CD8-positive, alpha-beta memory T cell (primary cell): ENCODE data around the gene DHRS9. TPM values are rescaled to one million over a fixed set of nuclear protein-coding genes. Genes with fewer than 3 reads are reported as not detected.

Experiments used
- CTCF ChIA-PET: fragments of 350-600 bp; sonication (Branson Sonifier 250); formaldehyde crosslinking; loops from one replicate; lab custom pipeline; 2021; ENCODE audit warnings: antibody characterized with exemption; lab: Charles Lee
- POLR2A ChIA-PET: fragments of 350-600 bp; sonication (Branson Sonifier 250); formaldehyde crosslinking; loops from one replicate; lab custom pipeline; 2021; ENCODE audit warnings: antibody characterized with exemption; lab: Charles Lee
- DNase-seq, 5 donors: peaks; one replicate each; pipeline versions ENCODE4 v3.0.0 to v3.0.0-alpha.2; 2020 to 2022; ENCODE audit warnings: mixed read lengths in 1 of 5
- H3K27ac ChIP-seq: one replicate; pipeline ENCODE4 v1.7.0; 2013; ENCODE audit warnings: low read depth, mild to moderate bottlenecking, low read length, moderate library complexity
- H3K27me3 ChIP-seq: 2 replicates; pipeline ENCODE4 v1.7.0; 2013; ENCODE audit warnings: low read length, mild to moderate bottlenecking; ENCODE audit not compliant: insufficient read depth, poor library complexity, severe bottlenecking
- H3K36me3 ChIP-seq: 2 replicates; pipeline ENCODE4 v1.7.0; 2013; ENCODE audit warnings: mild to moderate bottlenecking, low read length, moderate library complexity; ENCODE audit not compliant: insufficient read depth
- H3K4me1 ChIP-seq: 2 replicates; pipeline ENCODE4 v1.7.0; 2013; ENCODE audit warnings: mild to moderate bottlenecking, low read length, moderate library complexity; ENCODE audit not compliant: insufficient read depth
- H3K4me3 ChIP-seq: 2 replicates; pipeline ENCODE4 v1.7.0; 2013; ENCODE audit warnings: mild to moderate bottlenecking, low read length
- H3K9me3 ChIP-seq: 2 replicates; pipeline ENCODE4 v1.7.0; 2013; ENCODE audit warnings: mild to moderate bottlenecking, low read length
- H3K27ac Mint-ChIP-seq, 8 donors: one replicate each; pipeline ENCODE4 v1.8.0; 2020 to 2021; ENCODE audit warnings: mixed read lengths in 8 of 8, mild to moderate bottlenecking in 6 of 8, inconsistent platforms in 3 of 8, moderate library complexity in 3 of 8
- H3K27me3 Mint-ChIP-seq, 2 donors: one replicate each; pipeline ENCODE4 v1.8.0; 2020 to 2021; ENCODE audit warnings: mixed read lengths in 2 of 2, mild to moderate bottlenecking in 1 of 2, moderate library complexity in 1 of 2
- H3K36me3 Mint-ChIP-seq, 3 donors: one replicate each; pipeline ENCODE4 v1.8.0; 2020 to 2021; ENCODE audit warnings: mixed read lengths in 3 of 3, inconsistent platforms in 1 of 3, mild to moderate bottlenecking in 1 of 3
- H3K4me1 Mint-ChIP-seq, 3 donors: one replicate each; pipeline ENCODE4 v1.8.0; 2020 to 2021; ENCODE audit warnings: mixed read lengths in 3 of 3, inconsistent platforms in 1 of 3, mild to moderate bottlenecking in 1 of 3
- H3K4me3 Mint-ChIP-seq, 7 donors: one replicate each; pipeline ENCODE4 v1.8.0; 2020 to 2021; ENCODE audit warnings: mixed read lengths in 7 of 7, mild to moderate bottlenecking in 6 of 7, moderate library complexity in 4 of 7, inconsistent platforms in 2 of 7
- H3K9me3 Mint-ChIP-seq, 5 donors: one replicate each; pipeline ENCODE4 v1.8.0; 2020 to 2022; ENCODE audit warnings: mixed read lengths in 5 of 5, mild to moderate bottlenecking in 3 of 5, moderate library complexity in 2 of 5, inconsistent platforms in 1 of 5
- polyA plus RNA-seq: library from polyadenylated mRNA; unstranded; fragments of 300-500 nt; fragmentation: Illumina TruSeq; gene quantifications from one replicate; pipeline ENCODE4 v1.2.3, GENCODE V29; 2021
- total RNA-seq, 2 experiments: library from RNA; stranded (reverse); gene quantifications; one replicate each; pipeline ENCODE4 v1.2.3, GENCODE V29; 2021

The DHRS9 gene
- total and polyA plus RNA-seq, 3 experiments from 2014 or later, result 0.20 to 0.37 TPM; not detected in 1

DNA sequence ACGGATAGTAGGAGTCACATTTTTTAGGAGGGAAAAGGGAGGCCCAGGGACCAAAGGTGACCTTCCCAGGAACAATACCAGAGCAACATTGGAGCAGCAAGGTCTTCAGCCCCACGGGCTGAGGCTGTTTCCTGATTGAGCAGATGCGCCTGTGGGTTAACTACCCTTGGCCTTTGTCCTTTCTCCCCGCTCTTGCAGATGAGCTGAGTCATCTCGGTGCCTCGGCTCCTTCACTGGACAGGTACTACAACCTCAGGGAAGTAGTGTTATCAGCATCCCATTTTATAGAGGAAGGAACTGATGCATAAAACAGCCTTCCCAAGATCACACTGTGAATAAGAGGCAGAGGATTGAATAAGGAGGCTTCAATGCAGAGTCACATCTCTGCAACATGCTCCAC is 43.5 kb downstream of the DHRS9 start:
- Mint-ChIP-seq H3K9me3 (no peaks in the 10 kb centered on the region), H3K27me3 (peaks cover 12 to 20% of the 10 kb centered on the region in 2 donors), H3K27ac (no peak overlapping the region), H3K36me3 (no peaks in the 10 kb centered on the region), H3K4me3 (no peak overlapping the region), H3K4me1 (peaks cover 13 to 19% (median 16%) of the 10 kb centered on the region in 3 donors)
- no peaks in the 10 kb centered on the region for H3K36me3 ChIP-seq
- CTCF ChIA-PET, result interaction anchor here (8.0 kb wide), 1 partner anchor 28 kb away, joined by 147 read pairs; no protein-coding TSS in a partner anchor
- H3K27ac ChIP-seq, result no peak overlapping the region
- H3K9me3 ChIP-seq, result no peaks in the 10 kb centered on the region
- H3K4me3 ChIP-seq, result no peak overlapping the region
- peaks cover 4% of the 10 kb centered on the region for H3K27me3 ChIP-seq
- POLR2A ChIA-PET, result no interaction called here
- H3K4me1 ChIP-seq, result peaks cover 22% of the 10 kb centered on the region
- DNase-seq, result no peak

DNA sequence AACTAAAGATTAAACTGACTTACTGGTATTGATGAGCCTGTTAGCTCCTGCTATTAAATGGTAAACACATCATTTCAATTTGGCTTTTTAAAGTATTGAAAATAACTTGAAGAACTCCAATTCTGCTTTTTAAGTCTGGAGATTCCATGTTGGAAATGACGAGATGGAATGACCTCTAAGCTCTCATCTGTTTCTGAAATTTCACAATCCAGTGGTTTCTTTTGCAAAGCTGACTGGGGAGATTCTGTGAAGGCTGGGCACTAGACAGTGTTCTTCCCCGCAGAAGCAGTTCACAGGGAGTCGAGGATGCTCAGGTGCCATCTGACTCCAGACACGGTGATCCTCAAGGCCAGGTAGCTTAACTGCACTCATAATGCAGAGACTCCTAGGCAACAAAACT is 44.7 kb downstream of the DHRS9 start:
- Mint-ChIP-seq H3K27ac (peak overlapping the region in 1 of 8 donors; percentile 29), H3K36me3 (no peaks in the 10 kb centered on the region), H3K4me3 (no peak overlapping the region), H3K4me1 (peaks cover 4 to 7% (median 6%) of the 10 kb centered on the region in 3 donors), H3K9me3 (no peaks in the 10 kb centered on the region), H3K27me3 (peaks cover 12 to 27% of the 10 kb centered on the region in 2 donors)
- POLR2A ChIA-PET, result no interaction called here
- H3K27me3 ChIP-seq, result peaks cover 4% of the 10 kb centered on the region
- H3K36me3 ChIP-seq, result no peaks in the 10 kb centered on the region
- H3K9me3 ChIP-seq, result no peaks in the 10 kb centered on the region
- H3K27ac ChIP-seq, result no peak overlapping the region
- CTCF ChIA-PET, result interaction anchor here (4.3 kb wide), 1 partner anchor 17 kb away, joined by 14 read pairs; no protein-coding TSS in a partner anchor
- peaks cover 10% of the 10 kb centered on the region for H3K4me1 ChIP-seq
- DNase-seq, result no peak
- H3K4me3 ChIP-seq, result no peak overlapping the region

DNA sequence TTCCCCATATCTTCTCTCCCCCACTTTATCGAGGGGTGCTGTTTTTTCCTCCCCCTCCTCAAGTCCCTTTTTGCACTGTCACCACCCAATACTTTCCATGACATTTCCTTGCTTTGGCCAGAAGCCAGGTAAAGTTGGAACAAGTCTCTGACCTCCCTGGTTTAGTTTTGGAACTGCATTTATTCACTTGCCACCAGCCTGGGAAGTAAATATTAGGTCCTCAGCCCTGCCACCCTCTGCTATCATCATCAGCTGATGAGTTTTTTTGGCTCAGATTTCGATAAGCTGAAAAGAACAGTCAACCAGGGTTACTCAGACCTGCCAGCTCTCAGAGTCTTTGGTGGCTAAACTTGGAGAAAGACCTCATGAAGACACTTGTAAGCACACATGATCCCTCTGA is 47.0 kb downstream of the DHRS9 start:
- CTCF ChIA-PET, result interaction anchor here (1.4 to 4.3 kb wide), 2 partner anchors 15 to 26 kb away, joined by 3 to 14 read pairs; no protein-coding TSS in a partner anchor
- peaks cover 9 to 35% of the 10 kb centered on the region in 2 donors for H3K27me3 Mint-ChIP-seq
- Histone ChIP-seq H3K27me3 (peaks cover 4% of the 10 kb centered on the region), H3K36me3 (no peaks in the 10 kb centered on the region), H3K27ac (no peak overlapping the region), H3K4me3 (no peak overlapping the region), H3K4me1 (no peaks in the 10 kb centered on the region), H3K9me3 (no peaks in the 10 kb centered on the region)
- H3K27ac Mint-ChIP-seq, result no peak overlapping the region
- H3K4me3 Mint-ChIP-seq, result no peak overlapping the region
- H3K36me3 Mint-ChIP-seq, result peaks cover 0 to 6% (median 2%) of the 10 kb centered on the region in 3 donors
- no peak for DNase-seq
- H3K4me1 Mint-ChIP-seq, result no peaks in the 10 kb centered on the region
- H3K9me3 Mint-ChIP-seq, result no peaks in the 10 kb centered on the region
- POLR2A ChIA-PET, result no interaction called here

DNA sequence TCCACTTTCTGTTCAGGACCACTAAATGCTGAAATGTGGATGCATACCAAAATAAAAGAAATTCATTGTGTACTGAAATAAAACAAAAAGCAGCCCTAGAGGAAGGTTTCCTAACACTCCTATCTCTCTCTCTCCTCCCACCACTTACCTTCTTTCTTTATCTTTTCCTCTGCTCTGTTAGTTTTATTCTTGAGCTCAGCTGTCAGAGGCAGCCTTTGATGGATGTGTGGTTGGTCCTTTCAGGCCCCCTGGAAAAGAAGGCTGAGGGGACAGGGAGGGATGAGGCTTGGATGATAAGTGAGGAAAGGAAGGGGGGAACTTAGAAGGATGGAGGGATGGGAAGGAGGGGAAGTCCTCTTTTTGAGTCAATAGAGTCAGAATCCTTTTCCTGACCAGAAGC is 47.6 kb downstream of the DHRS9 start:
- H3K36me3 ChIP-seq, result no peaks in the 10 kb centered on the region
- H3K36me3 Mint-ChIP-seq, result peaks cover 0 to 10% (median 2%) of the 10 kb centered on the region in 3 donors
- H3K9me3 Mint-ChIP-seq, result peaks cover 0 to 3% (median 0%) of the 10 kb centered on the region in 5 donors
- H3K27ac ChIP-seq, result no peak overlapping the region
- H3K27me3 Mint-ChIP-seq, result peaks cover 10 to 35% of the 10 kb centered on the region in 2 donors
- H3K4me1 ChIP-seq, result no peaks in the 10 kb centered on the region
- H3K4me3 Mint-ChIP-seq, result peak overlapping the region in 1 of 7 donors; percentile 65
- no peaks in the 10 kb centered on the region for H3K9me3 ChIP-seq
- no peak for DNase-seq
- no peak overlapping the region for H3K27ac Mint-ChIP-seq
- H3K4me1 Mint-ChIP-seq, result no peaks in the 10 kb centered on the region
- CTCF ChIA-PET, result interaction anchor here (4.3 kb wide), 1 partner anchor 14 kb away, joined by 14 read pairs; no protein-coding TSS in a partner anchor
- H3K4me3 ChIP-seq, result no peak overlapping the region
- POLR2A ChIA-PET, result no interaction called here
- peaks cover 4% of the 10 kb centered on the region for H3K27me3 ChIP-seq

DNA sequence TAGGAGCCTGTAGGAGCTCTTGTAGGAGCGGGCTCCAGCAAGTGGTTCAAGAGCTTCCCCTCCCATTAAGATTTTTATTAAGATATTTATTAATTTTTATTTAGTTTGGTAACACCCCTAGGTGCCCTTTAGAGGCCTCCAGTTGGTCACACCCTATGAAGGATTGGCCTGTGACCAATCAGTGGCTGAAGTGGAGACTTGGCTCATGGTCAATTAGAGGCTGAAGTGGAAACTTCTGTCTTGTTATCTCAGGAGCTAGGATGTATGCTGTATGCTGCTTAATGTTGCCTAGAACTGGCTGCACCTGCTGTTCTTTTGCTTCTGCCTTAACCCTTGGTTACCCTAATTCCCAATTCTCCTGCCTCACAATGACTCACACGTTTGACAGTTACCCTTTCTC is 48.7 kb downstream of the DHRS9 start:
- H3K27me3 Mint-ChIP-seq, result peaks cover 12 to 35% of the 10 kb centered on the region in 2 donors

DNA sequence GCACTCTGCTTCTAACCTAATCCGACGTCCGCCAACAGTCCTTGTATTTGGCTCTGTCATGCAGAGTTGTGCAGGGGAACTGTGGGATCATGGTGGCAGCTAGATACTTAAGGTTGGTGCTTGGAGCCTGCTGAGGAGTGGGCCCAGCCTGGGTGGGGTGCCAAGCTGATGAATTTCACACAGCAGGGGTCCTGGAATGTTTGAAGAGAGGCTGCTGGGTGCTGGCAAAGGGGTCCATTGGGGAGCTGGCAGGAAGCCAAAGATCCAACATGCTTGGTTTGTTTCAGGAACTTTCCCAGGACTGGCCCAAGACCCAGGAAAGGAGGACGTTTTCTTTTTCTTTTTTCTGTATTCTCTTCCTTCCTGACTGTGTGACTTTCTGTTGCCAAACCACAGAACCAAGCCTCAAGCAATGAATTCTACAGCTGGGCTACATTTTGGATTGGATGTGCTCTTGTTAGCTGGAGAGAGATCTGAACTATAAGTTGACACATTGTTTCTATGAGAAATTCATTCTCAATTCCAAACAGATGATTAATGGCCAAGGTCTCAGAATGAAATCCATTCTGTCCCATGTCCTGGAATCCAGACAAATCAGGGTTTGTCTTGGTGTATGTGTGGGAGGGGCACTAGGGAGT is 49.9 kb downstream of the DHRS9 start:
- peaks cover under 1% of the 10 kb centered on the region for H3K27me3 ChIP-seq
- Mint-ChIP-seq H3K9me3 (peaks cover 0 to 5% (median 0%) of the 10 kb centered on the region in 5 donors), H3K27ac (no peak overlapping the region), H3K27me3 (peaks cover 12 to 35% of the 10 kb centered on the region in 2 donors), H3K4me1 (no peaks in the 10 kb centered on the region), H3K36me3 (peaks cover 0 to 13% (median 4%) of the 10 kb centered on the region in 3 donors), H3K4me3 (no peak overlapping the region)
- H3K9me3 ChIP-seq, result no peaks in the 10 kb centered on the region
- H3K27ac ChIP-seq, result no peak overlapping the region
- H3K4me1 ChIP-seq, result no peaks in the 10 kb centered on the region
- no peaks in the 10 kb centered on the region for H3K36me3 ChIP-seq
- ChIA-PET POLR2A (no interaction called here), CTCF (interaction anchor here (0.5 to 3.6 kb wide), 5 partner anchors 10 to 398 kb away, joined by 3 to 16 read pairs (median 3); no protein-coding TSS in a partner anchor)
- H3K4me3 ChIP-seq, result no peak overlapping the region
- no peak for DNase-seq

More for the DNA sequence above, 48.7 kb downstream of the DHRS9 start:
- CTCF ChIA-PET, result interaction anchor here (1.1 to 4.3 kb wide), 2 partner anchors 13 to 24 kb away, joined by 3 to 14 read pairs; no protein-coding TSS in a partner anchor
- no peaks in the 10 kb centered on the region for H3K9me3 ChIP-seq
- POLR2A ChIA-PET, result no interaction called here
- Mint-ChIP-seq H3K4me1 (no peaks in the 10 kb centered on the region), H3K27ac (no peak overlapping the region), H3K4me3 (no peak overlapping the region), H3K9me3 (peaks cover 0 to 5% (median 0%) of the 10 kb centered on the region in 5 donors), H3K36me3 (peaks cover 0 to 13% (median 4%) of the 10 kb centered on the region in 3 donors)
- no peak overlapping the region for H3K27ac ChIP-seq
- no peaks in the 10 kb centered on the region for H3K4me1 ChIP-seq
- peaks cover 4% of the 10 kb centered on the region for H3K27me3 ChIP-seq
- no peaks in the 10 kb centered on the region for H3K36me3 ChIP-seq
- no peak overlapping the region for H3K4me3 ChIP-seq
- no peak for DNase-seq

DNA sequence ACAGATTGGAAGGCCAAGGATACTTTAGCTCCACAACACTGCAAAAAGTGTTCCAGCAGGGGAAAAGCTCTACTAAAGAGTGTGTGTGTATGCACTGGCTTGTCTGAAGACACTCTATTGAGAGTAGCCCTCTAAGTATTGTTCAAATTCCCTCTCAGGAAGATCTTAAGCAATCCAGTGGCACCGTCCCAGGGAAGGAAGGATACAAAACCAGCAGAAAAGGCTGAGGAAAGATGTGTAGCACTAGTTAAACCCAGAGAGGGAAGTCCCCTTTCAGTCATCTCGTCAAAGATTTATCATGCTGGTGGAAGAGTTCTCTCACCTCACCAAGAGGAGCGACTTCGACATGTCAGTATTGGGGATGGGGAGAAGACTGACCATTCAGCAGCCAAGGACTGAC is 50.5 kb downstream of the DHRS9 start:
- POLR2A ChIA-PET, result no interaction called here
- peaks cover 0 to 5% (median 0%) of the 10 kb centered on the region in 5 donors for H3K9me3 Mint-ChIP-seq
- no peak for DNase-seq
- Histone ChIP-seq H3K4me3 (no peak overlapping the region), H3K4me1 (no peaks in the 10 kb centered on the region), H3K27me3 (no peaks in the 10 kb centered on the region), H3K27ac (no peak overlapping the region), H3K9me3 (no peaks in the 10 kb centered on the region), H3K36me3 (no peaks in the 10 kb centered on the region)
- CTCF ChIA-PET, result interaction anchor here (1.1 to 3.6 kb wide), 3 partner anchors 10 to 12 kb away, joined by 4 to 16 read pairs (median 4); no protein-coding TSS in a partner anchor
- H3K4me1 Mint-ChIP-seq, result no peaks in the 10 kb centered on the region
- no peak overlapping the region for H3K27ac Mint-ChIP-seq
- peaks cover 17 to 35% of the 10 kb centered on the region in 2 donors for H3K27me3 Mint-ChIP-seq
- H3K4me3 Mint-ChIP-seq, result no peak overlapping the region
- peaks cover 0 to 13% (median 4%) of the 10 kb centered on the region in 3 donors for H3K36me3 Mint-ChIP-seq

DNA sequence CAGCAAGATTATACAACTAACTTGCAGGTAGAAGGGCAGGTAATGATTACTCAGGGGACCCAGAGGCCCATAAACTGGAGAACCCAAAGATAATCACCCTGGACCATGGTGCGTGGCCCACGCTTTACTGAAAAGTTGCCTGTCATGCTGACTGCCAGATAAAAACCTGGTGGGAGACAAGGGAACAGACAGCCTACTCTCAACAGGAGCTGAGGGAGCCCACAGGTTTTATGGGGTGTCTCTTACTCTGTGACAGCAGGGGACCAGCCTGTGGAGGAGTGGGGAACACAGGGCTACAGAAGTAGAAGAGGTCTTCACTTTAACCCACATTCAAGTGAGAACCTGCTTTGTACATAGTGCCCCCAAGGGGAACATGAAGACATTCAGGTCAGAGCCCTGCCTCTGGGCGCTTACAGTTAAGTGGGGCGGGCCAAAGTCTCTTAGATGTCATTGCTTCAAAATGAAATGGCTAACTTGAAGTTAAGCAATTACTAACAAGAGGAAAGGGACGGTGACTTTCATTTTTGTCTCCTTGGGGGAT is 60.4 kb downstream of the DHRS9 start:
- DNase-seq, result no peak
- CTCF ChIA-PET, result interaction anchor here (1.1 to 3.7 kb wide), 4 partner anchors 12 to 171 kb away, joined by 3 to 76 read pairs (median 20); no protein-coding TSS in a partner anchor
- Mint-ChIP-seq H3K27me3 (no peaks in the 10 kb centered on the region), H3K4me3 (no peak overlapping the region), H3K9me3 (no peaks in the 10 kb centered on the region), H3K27ac (no peak overlapping the region), H3K4me1 (peaks cover 0 to 4% (median 4%) of the 10 kb centered on the region in 3 donors), H3K36me3 (no peaks in the 10 kb centered on the region)
- POLR2A ChIA-PET, result no interaction called here
- H3K27me3 ChIP-seq, result no peaks in the 10 kb centered on the region
- H3K27ac ChIP-seq, result peak overlapping the region; percentile 35
- H3K36me3 ChIP-seq, result no peaks in the 10 kb centered on the region
- no peak overlapping the region for H3K4me3 ChIP-seq
- H3K9me3 ChIP-seq, result no peaks in the 10 kb centered on the region
- no peaks in the 10 kb centered on the region for H3K4me1 ChIP-seq
